H1 (cell line): ENCODE results near the gene HDAC8. TPM values are rescaled to one million over a fixed set of nuclear protein-coding genes. Genes with fewer than 3 reads are reported as not detected.

Experiments used
- CTCF ChIA-PET: fragments of 300-600 bp; sonication (Branson Sonifier 250); formaldehyde crosslinking; loops from one replicate; lab custom pipeline; 2021; ENCODE audit not compliant: partially characterized antibody; lab: Charles Lee
- POLR2A ChIA-PET: fragments of 300-600 bp; sonication (Branson Sonifier 250); formaldehyde crosslinking; loops from one replicate; lab custom pipeline; 2021; ENCODE audit warnings: inconsistent platforms; ENCODE audit not compliant: partially characterized antibody; lab: Charles Lee
- DNase-seq, 2 experiments: peaks; one replicate each; pipeline versions ENCODE4 v3.0.0 to v3.0.0-alpha.2; 2010 to 2022; ENCODE audit warnings: low spot score in 2 of 2, low read depth in 1 of 2, mixed read lengths in 1 of 2
- FAIRE-seq: peaks from 2 replicates; lab custom pipeline; 2011; peaks lifted over from hg19 to GRCh38; lab: Jason Lieb, UNC
- H2AFZ ChIP-seq: 2 replicates; pipeline ENCODE4 v1.8.1; 2012; ENCODE audit warnings: low read length, inconsistent platforms
- H2AK5ac ChIP-seq: 2 replicates; pipeline ENCODE4 v1.6.1; 2013; ENCODE audit warnings: low read depth, low read length
- H2BK120ac ChIP-seq: replicated peaks from 2 replicates; pipeline ENCODE3; 2013; ENCODE audit warnings: low read depth, low read length, inconsistent platforms
- H2BK12ac ChIP-seq: 2 replicates; pipeline ENCODE4 v1.6.1; 2013; ENCODE audit warnings: low read depth, low read length
- H2BK15ac ChIP-seq: 2 replicates; pipeline ENCODE4 v1.6.1; 2013; ENCODE audit warnings: low read length
- H2BK20ac ChIP-seq: 2 replicates; pipeline ENCODE4 v1.6.1; 2013; ENCODE audit warnings: low read length
- H2BK5ac ChIP-seq: 2 replicates; pipeline ENCODE4 v1.6.1; 2013; ENCODE audit warnings: low read depth, low read length
- H3K14ac ChIP-seq: 2 replicates; pipeline ENCODE4 v1.6.1; 2013; ENCODE audit warnings: inconsistent platforms; ENCODE audit not compliant: insufficient read length
- H3K18ac ChIP-seq: 2 replicates; pipeline ENCODE4 v1.6.1; 2013; ENCODE audit warnings: low read length; ENCODE audit errors: extremely low read depth
- H3K23ac ChIP-seq: 2 replicates; pipeline ENCODE4 v1.6.1; 2013; ENCODE audit warnings: inconsistent platforms; ENCODE audit not compliant: insufficient read length
- H3K23me2 ChIP-seq: 2 replicates; pipeline ENCODE4 v1.6.1; 2013; ENCODE audit warnings: low read depth, low read length
- H3K27ac ChIP-seq: 2 replicates; pipeline ENCODE4 v1.6.1; 2011; ENCODE audit warnings: low read depth, low read length, inconsistent platforms
- H3K27me3 ChIP-seq, 4 experiments: replicated peaks in 1 of 4; 1 replicate in 1 of 4; 2 replicates in 3 of 4; pipeline versions ENCODE4 v1.6.1 to v1.8.1; 2011 to 2013; ENCODE audit warnings: low read length in 3 of 4, mild to moderate bottlenecking in 3 of 4, inconsistent platforms in 2 of 4, mixed read lengths in 2 of 4, moderate library complexity in 1 of 4; ENCODE audit not compliant: control insufficient read depth in 3 of 4, insufficient read depth in 3 of 4; ENCODE audit errors: extremely low read depth in 1 of 4
- H3K36me3 ChIP-seq, 4 experiments: 2 replicates each; pipeline versions ENCODE4 v1.6.1 to v1.8.1; 2011 to 2013; ENCODE audit warnings: mild to moderate bottlenecking in 4 of 4, low read length in 3 of 4, moderate library complexity in 2 of 4, control low read depth in 1 of 4, inconsistent platforms in 1 of 4; ENCODE audit not compliant: insufficient read depth in 4 of 4, control insufficient read depth in 2 of 4
- H3K4ac ChIP-seq: replicated peaks from 2 replicates; pipeline ENCODE3; 2013; ENCODE audit warnings: low read length, low read depth, mixed read lengths, inconsistent platforms; ENCODE audit not compliant: insufficient read length
- H3K4me1 ChIP-seq, 4 experiments: replicated peaks in 1 of 4; 1 replicate in 1 of 4; 2 replicates in 3 of 4; pipeline versions ENCODE4 v1.6.1 to v1.8.1; 2011 to 2013; ENCODE audit warnings: low read length in 3 of 4, inconsistent platforms in 2 of 4, mixed read lengths in 1 of 4; ENCODE audit not compliant: insufficient read depth in 4 of 4, control insufficient read depth in 3 of 4
- H3K4me2 ChIP-seq, 2 experiments: 2 replicates each; pipeline versions ENCODE4 v1.6.1 to v1.8.1; 2011 to 2013; ENCODE audit warnings: low read depth in 2 of 2, low read length in 2 of 2, control low read depth in 1 of 2, inconsistent platforms in 1 of 2, mild to moderate bottlenecking in 1 of 2; ENCODE audit not compliant: insufficient read depth in 1 of 2
- H3K4me3 ChIP-seq, 4 experiments: fragments of 200-600, 300-600 bp in 1 of 4; sonication (generic), shearing (Covaris generic), sonication (Bioruptor Twin) in 1 of 4; 2 replicates each; pipeline versions ENCODE4 v1.5.1 to v1.8.1; 2011 to 2016; ENCODE audit warnings: low read length in 4 of 4, low read depth in 3 of 4, control low read depth in 2 of 4, inconsistent platforms in 2 of 4, mild to moderate bottlenecking in 2 of 4, mixed read lengths in 1 of 4, moderate library complexity in 1 of 4; ENCODE audit not compliant: insufficient read depth in 2 of 4; ENCODE audit errors: extremely low read depth in 1 of 4
- H3K56ac ChIP-seq: replicated peaks from 2 replicates; pipeline ENCODE3; 2013; ENCODE audit warnings: low read depth, mild to moderate bottlenecking, mixed read lengths, low read length, inconsistent platforms; ENCODE audit not compliant: insufficient read length
- H3K79me1 ChIP-seq: 2 replicates; pipeline ENCODE4 v1.6.1; 2013; ENCODE audit warnings: low read depth, low read length, control low read depth
- H3K79me2 ChIP-seq, 2 experiments: 2 replicates each; pipeline versions ENCODE4 v1.6.1 to v1.8.1; 2012 to 2013; ENCODE audit warnings: low read length in 2 of 2, mild to moderate bottlenecking in 2 of 2, inconsistent platforms in 1 of 2; ENCODE audit not compliant: insufficient read depth in 2 of 2, control insufficient read depth in 1 of 2
- H3K9ac ChIP-seq, 4 experiments: replicated peaks in 1 of 4; 1 replicate in 1 of 4; 2 replicates in 3 of 4; pipeline versions ENCODE4 v1.6.1 to v1.8.1; 2011 to 2013; ENCODE audit warnings: low read depth in 3 of 4, low read length in 3 of 4, control low read depth in 2 of 4, mild to moderate bottlenecking in 2 of 4, moderate library complexity in 2 of 4, inconsistent platforms in 1 of 4; ENCODE audit errors: extremely low read depth in 1 of 4
- H3K9me3 ChIP-seq, 2 experiments: 2 replicates each; pipeline versions ENCODE4 v1.6.1 to v1.8.1; 2012 to 2013; ENCODE audit warnings: mild to moderate bottlenecking in 2 of 2, moderate library complexity in 2 of 2, control low read depth in 1 of 2, inconsistent platforms in 1 of 2, low read depth in 1 of 2, low read length in 1 of 2, mixed read lengths in 1 of 2; ENCODE audit not compliant: insufficient read depth in 2 of 2
- H4K20me1 ChIP-seq, 2 experiments: replicated peaks in 1 of 2; 2 replicates each; pipeline versions ENCODE3 to v1.8.1; 2011 to 2013; ENCODE audit warnings: inconsistent platforms in 2 of 2, low read length in 2 of 2, mild to moderate bottlenecking in 1 of 2; ENCODE audit not compliant: insufficient read depth in 2 of 2, control insufficient read depth in 1 of 2
- H4K5ac ChIP-seq: 2 replicates; pipeline ENCODE4 v1.6.1; 2013; ENCODE audit warnings: low read length, low read depth, mixed read lengths, inconsistent platforms; ENCODE audit not compliant: insufficient read length
- H4K8ac ChIP-seq: 2 replicates; pipeline ENCODE4 v1.8.0; 2013; ENCODE audit warnings: mild to moderate bottlenecking, moderate library complexity, low read length, inconsistent platforms; ENCODE audit not compliant: insufficient read depth; ENCODE audit errors: extremely low read depth
- H4K91ac ChIP-seq: replicated peaks from 2 replicates; pipeline ENCODE3; 2013; ENCODE audit warnings: low read length, mixed read lengths, inconsistent platforms; ENCODE audit not compliant: insufficient read length
- ASH2L ChIP-seq: fragments of 200-600, 300-600 bp; sonication (generic); IDR thresholded peaks from one replicate; pipeline ENCODE4 v1.7.1; 2017; ENCODE audit warnings: low read length
- CBX5 ChIP-seq: fragments of 300-800, 300-1000 bp; sonication (generic); IDR thresholded peaks from 2 replicates; pipeline ENCODE4 v1.7.1; 2016; ENCODE audit warnings: antibody characterized with exemption, low read length, low read depth
- CEBPB ChIP-seq: IDR thresholded peaks from 2 replicates; pipeline ENCODE4 v1.6.1; 2012; ENCODE audit warnings: low read depth, low read length
- EZH2 ChIP-seq: fragments of 200-600 bp; sonication (generic); IDR thresholded peaks from 2 replicates; pipeline ENCODE4 v1.7.1; 2012; ENCODE audit warnings: low read depth, mild to moderate bottlenecking, moderate library complexity, low read length, inconsistent platforms; ENCODE audit not compliant: severe bottlenecking
- MAFK ChIP-seq: IDR thresholded peaks from 2 replicates; pipeline ENCODE4 v1.6.1; 2012; ENCODE audit warnings: low read depth, mild to moderate bottlenecking, improper control_type of control experiment, low read length
- RBBP5 ChIP-seq: IDR thresholded peaks from 2 replicates; pipeline ENCODE4 v1.7.1; 2012; ENCODE audit warnings: low read depth, mild to moderate bottlenecking, inconsistent platforms, low read length, moderate library complexity, borderline replicate concordance
- WGBS, 2 experiments: shearing (Covaris generic) in 1 of 2; methylation state at CpG; one replicate each; pipeline versions ENCODE4 v1.1.6 to v1.1.7; 2013 to 2015; ENCODE audit warnings: low lambda C conversion rate in 2 of 2, mixed read lengths in 2 of 2, inconsistent platforms in 1 of 2, low coverage in 1 of 2, missing lambda C conversion rate in 1 of 2; ENCODE audit not compliant: insufficient replicate concordance in 2 of 2, insufficient coverage in 1 of 2, insufficient read length in 1 of 2; ENCODE audit errors: extremely low coverage in 1 of 2, missing lambda C conversion rate in 1 of 2; 5-methylcytosine and 5-hydroxymethylcytosine counted together
- polyA plus RNA-seq, 7 experiments: library from polyadenylated mRNA; depleted of rRNA in 3 of 7; stranded (reverse) in 5 of 7; unstranded in 2 of 7; fragments of >200 nt in 5 of 7; fragments of 200-250 nt in 2 of 7; gene quantifications; 1 replicate in 5 of 7; 2 replicates in 1 of 7; 4 replicates in 1 of 7; pipeline versions ENCODE4 v1.2.1 to v1.2.3, GENCODE V29; 2011 to 2013; ENCODE audit warnings: missing spikeins in 2 of 7, mixed read lengths in 2 of 7
- total RNA-seq: library from RNA; stranded (reverse); fragmentation: NEBNext Ultra II Directional; extraction: Animal tissue kit (Norgen Biotek cat#: 25700); gene quantifications from 2 replicates; pipeline ENCODE4 v1.2.1, GENCODE V29; 2021
- TF ChIP-seq, protein P1 (sequence below): IDR thresholded peaks from 2 replicates; pipeline ENCODE4 v1.6.1; 2012; ENCODE audit warnings: inconsistent platforms
- TF ChIP-seq, protein P2 (sequence below): IDR thresholded peaks from 2 replicates; pipeline ENCODE4 v1.6.1; 2012; ENCODE audit warnings: inconsistent platforms
- TF ChIP-seq, protein P3 (sequence below), 3 experiments: IDR thresholded peaks; 1 replicate in 2 of 3; 2 replicates in 1 of 3; pipeline versions ENCODE4 v1.5.1 to v1.6.1; 2011; ENCODE audit warnings: low read length in 3 of 3, mild to moderate bottlenecking in 3 of 3, inconsistent platforms in 2 of 3, low read depth in 1 of 3, moderate library complexity in 1 of 3; ENCODE audit not compliant: insufficient read depth in 1 of 3; ENCODE audit errors: control extremely low read depth in 1 of 3

HDAC8 gene
- total and polyA plus RNA-seq, 2 of the 8 experiments (the other 6 are each of a cell fraction or from before 2014, with no cell fraction given): 9.7 to 20.3 TPM

DNA sequence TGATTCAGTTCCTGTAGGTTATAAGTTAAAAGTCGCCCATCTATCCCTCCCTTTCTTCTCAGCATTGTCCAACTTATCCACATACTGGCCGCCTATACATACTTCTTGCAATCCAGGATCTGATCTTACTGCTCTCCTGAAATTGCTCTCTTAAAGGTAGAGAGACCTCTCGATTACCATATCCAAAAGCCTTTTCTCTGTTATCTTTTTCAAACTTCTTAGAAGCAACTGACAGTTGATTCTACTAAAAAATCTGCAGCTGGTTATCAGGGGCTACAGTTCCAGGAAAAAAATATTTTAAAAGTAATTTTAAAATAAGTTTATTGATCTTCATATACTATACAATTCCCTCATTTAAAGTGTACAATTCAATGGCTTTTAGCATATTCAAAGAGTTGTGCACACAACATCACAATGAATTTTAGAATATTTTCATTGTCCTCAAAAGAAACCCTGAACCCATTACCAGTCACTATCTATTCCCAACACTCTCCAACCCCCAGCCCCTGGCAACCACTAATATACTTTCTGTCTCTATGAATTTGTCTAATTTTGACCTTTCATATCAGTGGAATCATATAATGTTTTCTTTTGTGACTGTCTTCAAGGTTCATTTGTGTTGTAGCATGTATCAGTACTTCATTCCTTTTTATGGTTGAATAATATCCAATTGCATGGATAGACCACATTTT lies 102.0 kb downstream of the HDAC8 start:
- H2BK5ac ChIP-seq: no peak overlapping the region
- H3K9ac ChIP-seq: no peak overlapping the region
- H2AK5ac ChIP-seq: no peak overlapping the region
- H3K9me3 ChIP-seq: no peaks in the 10 kb centered on the region
- H3K4me3 ChIP-seq: no peak overlapping the region
- peaks cover 0 to 3% (median 0%) of the 10 kb centered on the region in 4 experiments; a peak in 2 of 7 replicates for H3K4me1 ChIP-seq
- DNase-seq (no peak), FAIRE-seq (no peak)
- H3K4me2 ChIP-seq: no peak overlapping the region
- H3K23me2 ChIP-seq: no peaks in the 10 kb centered on the region
- H4K8ac ChIP-seq: no peak overlapping the region
- no peak overlapping the region for H2BK120ac ChIP-seq
- no peak overlapping the region for H2AFZ ChIP-seq
- H3K27ac ChIP-seq: no peak overlapping the region
- no peak overlapping the region for H4K91ac ChIP-seq
- H3K23ac ChIP-seq: no peak overlapping the region
- no peak overlapping the region for H3K14ac ChIP-seq
- H3K79me2 ChIP-seq: no peaks in the 10 kb centered on the region
- H3K36me3 ChIP-seq: no peaks in the 10 kb centered on the region; a peak in 1 of 8 replicates
- H3K56ac ChIP-seq: no peak overlapping the region
- ChIA-PET POLR2A (no interaction called here), CTCF (no interaction called here)
- H3K4ac ChIP-seq: no peak overlapping the region
- H2BK20ac ChIP-seq: no peak overlapping the region
- H4K5ac ChIP-seq: no peak overlapping the region
- no peak overlapping the region for H2BK15ac ChIP-seq
- no peaks in the 10 kb centered on the region for H3K79me1 ChIP-seq
- 72% methylated on average over 3 of the region's 3 CpGs; no CpG with 5 or more reads in 1 of the 2 experiments for WGBS, 2 experiments
- no peak overlapping the region for H3K18ac ChIP-seq
- no peak overlapping the region for H2BK12ac ChIP-seq
- no peaks in the 10 kb centered on the region for H3K27me3 ChIP-seq
- no peaks in the 10 kb centered on the region for H4K20me1 ChIP-seq
- TF ChIP-seq, protein P1, sequence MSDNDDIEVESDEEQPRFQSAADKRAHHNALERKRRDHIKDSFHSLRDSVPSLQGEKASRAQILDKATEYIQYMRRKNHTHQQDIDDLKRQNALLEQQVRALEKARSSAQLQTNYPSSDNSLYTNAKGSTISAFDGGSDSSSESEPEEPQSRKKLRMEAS: no peak
- no peak for TF ChIP-seq CEBPB
- TF ChIP-seq EZH2: no peak
- no peak for TF ChIP-seq CBX5
- no peak for TF ChIP-seq MAFK
- TF ChIP-seq, protein P2, sequence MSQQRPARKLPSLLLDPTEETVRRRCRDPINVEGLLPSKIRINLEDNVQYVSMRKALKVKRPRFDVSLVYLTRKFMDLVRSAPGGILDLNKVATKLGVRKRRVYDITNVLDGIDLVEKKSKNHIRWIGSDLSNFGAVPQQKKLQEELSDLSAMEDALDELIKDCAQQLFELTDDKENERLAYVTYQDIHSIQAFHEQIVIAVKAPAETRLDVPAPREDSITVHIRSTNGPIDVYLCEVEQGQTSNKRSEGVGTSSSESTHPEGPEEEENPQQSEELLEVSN: no peak
- no peak for TF ChIP-seq ASH2L
- no peak for TF ChIP-seq RBBP5
- TF ChIP-seq, protein P3, sequence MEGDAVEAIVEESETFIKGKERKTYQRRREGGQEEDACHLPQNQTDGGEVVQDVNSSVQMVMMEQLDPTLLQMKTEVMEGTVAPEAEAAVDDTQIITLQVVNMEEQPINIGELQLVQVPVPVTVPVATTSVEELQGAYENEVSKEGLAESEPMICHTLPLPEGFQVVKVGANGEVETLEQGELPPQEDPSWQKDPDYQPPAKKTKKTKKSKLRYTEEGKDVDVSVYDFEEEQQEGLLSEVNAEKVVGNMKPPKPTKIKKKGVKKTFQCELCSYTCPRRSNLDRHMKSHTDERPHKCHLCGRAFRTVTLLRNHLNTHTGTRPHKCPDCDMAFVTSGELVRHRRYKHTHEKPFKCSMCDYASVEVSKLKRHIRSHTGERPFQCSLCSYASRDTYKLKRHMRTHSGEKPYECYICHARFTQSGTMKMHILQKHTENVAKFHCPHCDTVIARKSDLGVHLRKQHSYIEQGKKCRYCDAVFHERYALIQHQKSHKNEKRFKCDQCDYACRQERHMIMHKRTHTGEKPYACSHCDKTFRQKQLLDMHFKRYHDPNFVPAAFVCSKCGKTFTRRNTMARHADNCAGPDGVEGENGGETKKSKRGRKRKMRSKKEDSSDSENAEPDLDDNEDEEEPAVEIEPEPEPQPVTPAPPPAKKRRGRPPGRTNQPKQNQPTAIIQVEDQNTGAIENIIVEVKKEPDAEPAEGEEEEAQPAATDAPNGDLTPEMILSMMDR (IDR thresholded peaks at IDR 0.05; ENCODE audit: control extremely low read depth in 1 of 3, insufficient read depth in 1 of 3, low read depth in 1 of 3, low read length in 3 of 3): no peak
